Omental fat pad (tissue), 4 donors: ENCODE measurements around the gene SMC1A. TPM values are rescaled to one million over a fixed set of nuclear protein-coding genes. Genes with fewer than 3 reads are reported as not detected.
"Not testable (repeated sequence)": the region's sequence is repeated elsewhere in the genome, so short reads cannot be mapped to it uniquely, and the experiment has no call there.

Source experiments
- ATAC-seq: fragments of 150-250 bp; one replicate; pipeline ENCODE4 v1.9.1; 2016; ENCODE audit warnings: mild to moderate bottlenecking, moderate library complexity; ENCODE audit not compliant: low FRiP score
- DNase-seq: peaks from one replicate; pipeline ENCODE4 v3.0.0-alpha.2; 2019; ENCODE audit warnings: low spot score
- total RNA-seq, 4 donors: library from RNA; depleted of rRNA; stranded (reverse); fragments of >200 nt; gene quantifications; one replicate each; pipeline ENCODE4 v1.1.0, GENCODE V29; 2016
- TF ChIP-seq, protein P1 (sequence below), 3 donors: fragments of 450-650 bp; IDR thresholded peaks; one replicate each; pipeline ENCODE4 v1.5.1; 2016 to 2017; ENCODE audit warnings: antibody characterized with exemption in 3 of 3, mild to moderate bottlenecking in 3 of 3, moderate library complexity in 2 of 3

Gene SMC1A
- total RNA-seq, 4 donors from 2014 or later, result 29.1 to 38.1 (median 29.7) TPM

DNA sequence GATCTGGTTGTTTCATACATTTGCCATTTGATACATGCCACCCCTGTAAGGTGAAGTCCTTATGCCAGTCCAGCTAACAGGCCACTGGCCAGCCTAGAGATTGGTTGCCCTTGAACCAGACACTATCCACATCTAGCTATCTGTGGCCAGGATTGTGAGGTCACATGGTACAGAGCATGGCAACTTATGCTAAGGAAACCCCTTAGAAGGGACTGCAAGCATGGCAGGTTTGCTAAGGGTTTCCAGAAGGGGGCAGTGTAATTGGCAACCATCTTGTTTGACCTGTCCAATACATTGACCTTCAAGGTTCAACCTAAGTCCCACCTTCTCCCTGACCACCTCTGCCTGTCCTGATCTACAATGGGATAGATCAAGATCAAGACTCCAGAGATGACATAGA is 47.5 kb downstream of the SMC1A start:
- ATAC-seq (no peak), DNase-seq (no peak)
- TF ChIP-seq, protein P1, sequence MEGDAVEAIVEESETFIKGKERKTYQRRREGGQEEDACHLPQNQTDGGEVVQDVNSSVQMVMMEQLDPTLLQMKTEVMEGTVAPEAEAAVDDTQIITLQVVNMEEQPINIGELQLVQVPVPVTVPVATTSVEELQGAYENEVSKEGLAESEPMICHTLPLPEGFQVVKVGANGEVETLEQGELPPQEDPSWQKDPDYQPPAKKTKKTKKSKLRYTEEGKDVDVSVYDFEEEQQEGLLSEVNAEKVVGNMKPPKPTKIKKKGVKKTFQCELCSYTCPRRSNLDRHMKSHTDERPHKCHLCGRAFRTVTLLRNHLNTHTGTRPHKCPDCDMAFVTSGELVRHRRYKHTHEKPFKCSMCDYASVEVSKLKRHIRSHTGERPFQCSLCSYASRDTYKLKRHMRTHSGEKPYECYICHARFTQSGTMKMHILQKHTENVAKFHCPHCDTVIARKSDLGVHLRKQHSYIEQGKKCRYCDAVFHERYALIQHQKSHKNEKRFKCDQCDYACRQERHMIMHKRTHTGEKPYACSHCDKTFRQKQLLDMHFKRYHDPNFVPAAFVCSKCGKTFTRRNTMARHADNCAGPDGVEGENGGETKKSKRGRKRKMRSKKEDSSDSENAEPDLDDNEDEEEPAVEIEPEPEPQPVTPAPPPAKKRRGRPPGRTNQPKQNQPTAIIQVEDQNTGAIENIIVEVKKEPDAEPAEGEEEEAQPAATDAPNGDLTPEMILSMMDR (IDR thresholded peaks at IDR 0.05), result no peak

DNA sequence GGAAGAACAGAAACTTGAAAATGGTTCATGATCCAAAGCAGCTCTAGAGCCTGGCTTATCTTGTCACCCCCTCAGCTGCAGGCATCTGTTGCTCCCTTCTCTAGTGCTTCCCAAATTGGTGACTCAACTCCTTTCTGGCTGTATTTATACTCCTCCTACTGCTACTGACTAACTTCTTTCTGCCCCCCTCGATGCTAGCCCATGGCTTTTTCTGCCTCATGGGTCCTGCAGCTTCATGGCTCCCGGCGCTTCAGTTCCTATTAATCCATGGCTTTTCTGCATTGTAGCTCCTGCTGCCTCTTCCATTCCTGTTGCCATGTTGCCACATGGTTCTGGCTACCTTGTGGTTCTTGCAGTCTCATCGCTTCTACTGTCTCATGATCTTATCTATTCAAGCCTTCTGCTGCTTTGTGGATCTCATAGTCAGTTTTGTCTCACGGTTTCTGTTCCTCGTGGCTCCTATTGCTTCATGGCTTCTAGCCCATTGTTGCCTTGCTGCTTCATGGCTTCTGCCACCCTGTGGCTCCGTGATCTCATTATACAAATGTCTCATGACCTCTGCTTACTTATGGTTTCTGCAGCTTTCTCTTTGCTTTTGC is 48.1 kb downstream of the SMC1A start:
- TF ChIP-seq, protein P1 (IDR thresholded peaks at IDR 0.05), result no peak
- DNase-seq, result no peak
- no peak for ATAC-seq

DNA sequence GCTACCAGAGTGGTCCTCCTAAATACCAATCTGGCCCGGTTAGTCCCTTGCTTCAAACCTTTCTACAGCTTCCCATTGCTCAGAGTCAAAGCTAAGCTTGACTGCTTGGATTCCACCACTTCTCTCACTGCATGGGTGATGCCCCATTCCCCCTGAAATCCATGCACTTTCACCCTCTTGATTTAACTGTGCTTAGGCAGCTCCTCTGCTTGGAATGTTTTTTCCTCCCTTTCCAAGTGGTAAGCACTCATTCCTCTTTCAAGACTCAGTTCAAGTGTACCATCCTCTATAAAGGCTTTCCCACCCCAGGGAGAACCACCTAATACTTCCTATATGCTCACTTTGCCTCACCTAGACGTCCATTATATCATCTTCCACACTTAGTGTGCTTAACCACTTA is 49.1 kb downstream of the SMC1A start:
- TF ChIP-seq, protein P1 (IDR thresholded peaks at IDR 0.05), result no peak
- ATAC-seq, result no peak
- DNase-seq, result no peak

DNA sequence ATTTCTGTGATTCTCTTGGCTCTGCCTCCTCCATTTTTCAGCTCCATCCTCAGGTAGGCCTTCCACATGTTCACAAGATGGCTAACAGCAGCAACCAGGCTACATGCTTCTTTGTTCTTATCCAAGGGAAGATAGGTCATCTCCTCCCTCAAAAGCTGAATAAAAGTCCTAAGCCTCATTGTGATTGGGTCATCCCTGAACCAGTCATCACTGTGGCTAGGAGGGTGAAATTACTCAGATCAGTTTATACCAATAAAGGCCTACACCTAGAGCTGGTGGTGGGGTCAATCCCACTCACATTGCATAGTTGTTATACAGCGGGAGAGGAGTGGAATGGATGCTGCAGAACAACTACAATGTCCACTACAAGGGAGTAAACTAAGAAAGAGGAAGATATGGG is 56.0 kb downstream of the SMC1A start:
- not testable (repeated sequence) for ATAC-seq

DNA sequence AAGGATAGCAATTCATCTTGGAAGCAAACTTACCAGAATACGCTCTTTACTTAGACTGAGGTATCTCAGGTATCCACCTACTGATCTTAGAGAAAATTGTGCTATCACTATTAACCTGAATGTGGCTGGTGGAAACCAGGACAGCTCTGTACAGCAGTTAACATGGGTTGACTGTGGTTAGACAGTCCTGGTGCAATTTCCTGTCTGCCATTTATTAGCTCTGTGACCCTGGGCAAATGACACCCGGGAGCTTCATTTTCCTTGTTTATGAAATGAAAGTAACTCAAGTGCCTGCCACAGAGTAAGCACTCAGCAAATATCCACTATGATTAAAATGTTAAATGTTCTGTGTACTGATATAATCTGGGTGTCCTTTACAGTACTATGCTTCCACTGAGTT is 60.0 kb downstream of the SMC1A start:
- DNase-seq (no peak), ATAC-seq (no peak)
- TF ChIP-seq, protein P1 (IDR thresholded peaks at IDR 0.05), result no peak

More for the DNA sequence above, 56.0 kb downstream of the SMC1A start:
- DNase-seq, result not testable (repeated sequence)

DNA sequence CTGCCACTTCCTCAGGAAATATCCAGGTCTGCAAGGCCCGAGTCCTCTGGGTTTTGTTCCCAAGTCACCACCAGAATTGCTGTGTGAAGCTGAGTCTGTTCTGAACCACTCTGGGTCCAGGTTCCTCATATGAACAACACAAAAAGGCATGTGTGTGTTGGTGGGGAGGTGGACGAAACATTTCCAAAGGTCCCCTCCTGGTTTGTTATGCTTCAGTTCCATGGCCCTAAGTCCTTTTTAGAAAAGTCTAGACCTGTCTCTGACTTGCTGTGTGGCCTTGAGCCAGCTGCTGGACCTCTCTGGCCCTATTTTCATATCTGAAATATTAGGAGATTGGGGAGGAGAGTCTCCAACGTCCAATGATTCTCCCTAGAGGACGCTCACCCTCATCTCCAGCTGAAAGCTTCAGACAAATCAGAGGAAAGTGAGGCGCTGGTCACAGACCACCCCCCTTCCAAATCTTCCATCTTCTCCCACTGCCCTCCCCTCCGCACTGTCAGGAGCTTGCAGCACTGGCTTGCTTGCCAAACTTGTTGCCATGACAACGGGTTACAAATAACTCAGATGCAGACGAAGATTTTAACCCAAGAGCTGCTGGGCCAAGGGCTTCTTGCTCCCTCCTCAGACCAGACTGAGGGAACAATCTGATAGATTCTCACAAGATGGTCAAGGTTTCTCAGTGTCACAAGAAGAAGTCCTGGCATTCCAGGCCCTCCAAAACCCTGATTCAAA is 64.5 kb downstream of the SMC1A start:
- TF ChIP-seq, protein P1 (IDR thresholded peaks at IDR 0.05), result no peak
- DNase-seq (no peak), ATAC-seq (no peak)

DNA sequence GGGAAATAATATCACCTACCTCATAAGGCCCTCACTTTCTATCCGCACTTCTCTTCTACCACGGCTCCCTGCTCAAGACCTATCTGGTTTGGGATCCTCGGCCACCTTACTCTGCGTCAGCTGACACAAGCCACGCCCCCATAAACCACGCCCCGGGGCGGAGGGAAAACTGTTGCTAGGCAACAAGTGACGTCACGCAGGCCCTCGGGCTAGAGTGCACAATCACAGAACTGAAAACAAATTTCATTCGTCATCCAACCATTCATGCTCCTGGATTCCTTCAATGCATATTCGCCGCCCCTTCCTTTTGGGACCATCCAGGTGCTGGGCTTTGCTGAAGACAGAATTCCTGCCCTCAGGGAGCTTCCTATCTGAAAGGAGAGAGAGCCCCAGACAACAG is 66.3 kb downstream of the SMC1A start:
- ATAC-seq, result no peak
- no peak for DNase-seq
- TF ChIP-seq, protein P1 (IDR thresholded peaks at IDR 0.05), result no peak
